Nucleus accumbens (tissue), 56 donors: ENCODE measurements around the gene TBK1.

Experiments
- DNase-seq, 56 donors: peaks; one replicate each; lab custom pipeline; 2025; lab: John Stamatoyannopoulos, UW

TBK1 gene

DNA sequence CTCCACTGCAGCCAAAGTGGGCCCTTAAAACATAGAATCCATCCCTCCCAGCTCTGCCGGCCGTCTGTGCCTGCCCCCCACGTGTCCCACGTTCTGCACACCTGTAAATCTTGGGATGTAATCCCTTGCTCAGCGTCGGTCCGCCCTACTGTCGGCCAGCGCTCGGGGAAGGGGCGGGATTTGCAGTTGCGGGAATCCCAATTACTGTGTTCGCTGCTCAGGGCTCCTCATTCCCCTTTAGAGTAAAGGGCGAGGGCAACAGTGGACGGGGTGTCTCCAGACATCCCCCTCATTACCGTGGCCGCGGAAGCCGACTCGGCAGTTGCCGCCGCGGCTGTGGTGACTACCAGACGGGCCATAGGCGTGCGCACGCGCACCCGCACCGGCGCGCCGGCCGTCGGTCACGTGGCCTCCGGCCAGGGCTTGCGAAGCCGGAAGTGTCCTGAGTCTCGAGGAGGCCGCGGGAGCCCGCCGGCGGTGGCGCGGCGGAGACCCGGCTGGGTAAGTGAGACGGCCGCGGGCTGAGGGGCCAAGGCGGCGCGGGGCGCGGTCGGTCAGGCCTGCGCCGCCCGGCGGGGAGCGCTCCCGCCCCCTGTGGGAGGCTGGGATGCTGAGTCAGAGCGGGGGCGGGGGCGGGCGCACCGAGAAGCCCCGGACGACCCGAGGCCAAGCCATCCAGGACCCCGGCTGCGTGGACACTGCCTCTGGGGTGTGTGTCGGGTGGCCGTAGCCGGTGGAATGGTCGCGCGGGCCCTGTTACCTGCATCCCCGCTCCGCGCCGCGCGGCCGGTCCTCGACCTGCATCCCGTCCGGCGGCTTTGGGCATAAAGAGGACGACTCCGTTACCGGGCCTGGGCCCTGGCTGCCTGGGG lies at the start of gene TBK1:
Gene TBK1, plus strand, starts transcription at position 434 of the 872 bp plus-strand sequence. CDS start 3,751 bp downstream, outside the sequence.
- peak; percentile 8 to 93 (median 82) for DNase-seq

DNA sequence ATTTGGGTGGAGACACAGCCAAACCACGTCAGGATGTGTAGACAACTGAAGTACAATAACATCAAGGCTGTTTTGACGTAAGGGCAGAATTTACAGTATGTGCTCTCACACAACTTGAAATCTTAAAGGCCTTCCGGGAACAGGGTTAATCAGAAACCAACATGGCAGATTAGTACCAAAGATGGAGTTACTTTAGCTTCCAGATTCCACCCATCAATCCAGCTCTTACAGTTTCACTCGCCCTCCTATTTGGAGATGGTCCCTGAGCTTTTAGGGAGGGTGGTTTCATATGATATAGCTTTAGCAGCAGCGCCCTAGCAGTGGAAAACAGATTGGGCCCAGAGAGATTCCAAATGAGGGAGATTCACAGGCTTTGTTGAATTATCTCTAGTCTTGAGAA lies 49.7 kb upstream of the TBK1 start:
- DNase-seq, result no peak

DNA sequence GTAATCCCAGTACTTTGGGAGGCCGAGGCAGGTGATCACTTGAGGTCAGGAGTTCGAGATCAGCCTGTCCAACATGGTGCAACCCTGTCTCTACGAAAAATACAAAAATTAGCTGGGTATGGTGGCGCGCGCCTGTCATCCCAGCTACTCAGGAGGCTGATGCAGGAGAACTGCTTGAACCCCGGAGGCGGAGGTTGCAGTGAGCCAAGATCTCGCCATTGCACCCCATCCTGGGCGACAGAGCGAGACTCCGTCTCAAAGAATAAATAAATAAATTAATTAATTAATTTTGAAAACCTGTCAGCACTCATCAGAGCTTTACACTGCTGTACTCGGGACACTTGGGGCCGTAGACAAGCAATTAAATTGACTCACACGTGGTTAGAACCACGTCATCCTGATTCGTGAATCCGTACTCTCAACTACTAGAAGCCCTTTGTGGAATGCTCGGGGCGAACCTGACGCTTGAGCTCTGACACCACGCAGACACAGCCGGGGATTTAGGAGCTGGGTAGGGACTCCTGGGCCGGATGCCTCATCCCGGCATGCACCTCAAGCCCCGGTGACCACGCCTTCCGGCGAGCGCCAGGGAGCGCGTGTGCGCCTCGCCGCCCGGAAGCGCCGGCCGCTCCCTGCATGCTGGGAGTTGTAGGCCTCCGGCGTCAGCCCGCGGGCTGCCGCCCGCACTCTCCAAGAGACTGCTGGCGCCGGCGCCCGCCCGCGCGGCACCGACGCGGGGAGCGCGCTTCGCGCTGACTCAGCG lies 48.0 kb upstream of the TBK1 start, which contains the start of gene XPOT:
Gene XPOT, plus strand, starts transcription at position 686 of the 763 bp plus-strand sequence. CDS start 5,644 bp downstream, outside the sequence.
- DNase-seq, result peak; percentile 49 to 95 (median 88)

DNA sequence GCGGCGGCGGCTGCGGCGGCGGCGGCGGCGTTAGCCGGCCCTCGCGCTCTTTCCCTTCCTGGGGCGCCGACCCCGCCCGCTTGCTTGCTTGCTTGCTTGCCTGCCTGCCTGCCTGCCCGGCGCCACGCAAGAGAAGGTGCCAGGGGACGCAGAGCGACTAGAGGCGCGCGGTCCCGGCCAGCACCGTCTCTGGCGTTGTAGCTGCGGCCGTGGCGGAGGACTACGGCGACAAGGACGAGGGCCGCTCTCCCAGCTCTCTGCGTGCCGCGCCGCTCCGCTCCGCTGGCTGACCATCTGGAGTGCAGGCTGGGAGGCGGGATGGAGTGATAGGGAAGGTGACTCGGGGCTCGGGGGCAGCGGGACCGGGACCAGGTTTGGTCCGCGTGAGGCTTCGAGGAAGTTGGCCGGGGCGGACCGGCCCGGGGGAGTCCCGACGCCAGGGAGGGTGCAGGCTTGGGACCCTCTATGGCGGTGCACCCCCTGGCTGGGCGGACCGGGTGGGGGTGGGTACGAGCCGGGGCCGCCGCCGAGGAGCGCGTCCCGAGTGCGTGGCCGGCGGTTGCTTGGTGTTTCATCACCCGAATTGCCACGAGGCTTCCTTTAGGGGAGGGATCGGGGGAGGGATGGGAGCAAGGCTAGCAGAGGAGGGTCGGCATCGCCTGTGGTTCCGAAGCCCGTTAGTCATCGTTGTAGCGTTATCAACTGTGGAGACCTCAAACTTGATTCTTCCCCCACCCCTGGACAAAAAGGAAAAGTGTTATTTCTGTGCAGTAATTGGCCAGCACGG lies 47.3 kb upstream of the TBK1 start:
- DNase-seq, result peak in 34 of 56 donors; percentile 11 to 86 (median 58)

DNA sequence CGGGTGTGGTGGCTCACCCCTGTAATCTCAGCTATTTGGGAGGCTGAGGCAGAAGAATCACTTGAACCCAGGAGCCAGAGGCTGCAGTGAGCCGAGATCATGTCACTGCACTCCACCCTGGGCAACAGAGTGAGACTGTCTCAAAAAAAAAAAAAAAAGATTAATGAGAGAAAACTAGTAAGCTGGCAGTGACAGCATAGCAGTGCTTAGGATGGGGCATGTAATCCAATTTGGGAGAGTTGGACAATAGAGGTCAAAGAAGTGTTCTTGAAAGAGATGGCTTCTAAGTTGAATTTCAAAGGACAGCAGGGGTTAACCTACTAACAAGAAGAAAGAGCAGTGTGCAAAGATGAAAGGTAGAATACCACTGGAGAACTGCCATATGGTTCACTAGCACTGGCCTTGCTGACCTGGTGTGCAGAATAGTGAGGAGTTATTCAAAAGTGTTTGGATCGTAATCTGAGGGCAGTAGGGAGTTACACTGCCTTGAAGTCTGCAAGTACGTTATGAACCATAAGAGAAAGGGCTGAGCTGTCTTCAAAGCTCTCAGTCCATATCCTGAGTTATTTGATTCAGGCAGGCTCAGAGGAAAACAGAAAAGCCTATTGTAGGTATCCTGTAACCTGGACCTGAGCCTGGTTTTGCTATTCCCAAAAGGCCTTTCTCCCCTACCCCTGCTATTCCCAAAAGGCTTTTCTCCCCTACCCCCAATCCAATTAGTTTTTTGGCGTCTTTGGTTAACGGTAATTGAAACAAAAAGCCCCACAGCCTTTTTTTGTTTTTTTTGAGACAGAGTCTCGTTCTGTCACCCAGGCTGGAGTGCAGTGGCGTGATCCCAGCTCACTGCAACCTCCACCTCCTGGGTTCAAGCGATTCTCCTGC lies 44.3 kb upstream of the TBK1 start:
- no peak for DNase-seq

DNA sequence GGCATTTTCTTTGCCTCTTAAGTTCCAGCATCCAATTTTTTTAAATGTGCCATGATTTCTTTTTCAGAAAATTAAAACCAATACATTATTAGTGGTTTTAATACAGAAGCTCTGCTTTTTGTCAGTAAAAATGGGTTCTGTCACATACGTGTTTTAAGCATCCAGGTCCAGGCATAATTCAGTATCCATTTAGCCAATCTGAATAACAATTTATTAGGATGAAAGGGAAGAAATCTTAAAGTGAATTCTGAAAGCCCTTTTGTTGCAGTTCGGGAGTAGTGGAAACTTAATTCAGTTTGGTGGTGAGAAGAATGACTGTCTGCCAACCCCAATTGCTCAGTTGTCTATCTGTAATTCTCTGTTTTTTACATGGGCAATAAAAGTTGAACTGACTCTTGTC lies 40.5 kb upstream of the TBK1 start:
- no peak for DNase-seq

DNA sequence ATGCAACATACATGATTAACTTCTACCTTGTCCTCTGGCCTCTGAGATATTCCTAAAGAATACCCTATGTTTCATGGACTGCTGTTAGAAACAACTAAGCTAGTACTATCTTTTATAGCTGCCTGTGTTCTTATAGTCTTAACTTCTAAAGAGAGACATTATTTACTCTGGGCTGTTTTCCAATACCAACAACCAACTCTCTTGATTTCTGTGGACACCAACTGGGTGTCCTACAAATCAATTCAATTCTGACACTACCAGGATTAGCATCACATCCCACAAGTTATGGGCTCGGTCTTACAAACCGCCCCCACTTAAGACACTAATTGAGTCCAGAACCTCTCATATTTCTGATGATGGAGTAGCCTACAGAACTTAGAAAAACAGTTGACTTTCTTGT lies 39.5 kb upstream of the TBK1 start:
- no peak for DNase-seq

DNA sequence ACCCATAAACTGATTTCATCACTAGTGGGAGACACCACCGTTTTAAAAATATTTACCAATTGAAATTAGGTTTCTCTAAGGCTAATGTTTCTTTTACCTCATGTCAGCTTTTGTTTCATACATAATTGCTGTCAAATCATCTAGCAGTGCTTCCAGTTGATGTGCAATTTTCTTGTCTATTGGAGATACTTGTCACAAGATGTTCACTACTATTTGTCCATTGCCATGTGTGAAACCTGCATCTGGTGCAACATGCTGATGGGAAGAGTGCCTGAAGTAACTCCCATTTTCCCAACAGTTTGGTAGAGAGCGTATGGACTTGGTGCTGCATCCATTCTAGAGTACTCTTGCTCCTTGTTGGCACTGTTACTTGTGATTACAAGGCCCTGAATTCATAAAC lies 38.0 kb upstream of the TBK1 start:
- DNase-seq, result no peak

DNA sequence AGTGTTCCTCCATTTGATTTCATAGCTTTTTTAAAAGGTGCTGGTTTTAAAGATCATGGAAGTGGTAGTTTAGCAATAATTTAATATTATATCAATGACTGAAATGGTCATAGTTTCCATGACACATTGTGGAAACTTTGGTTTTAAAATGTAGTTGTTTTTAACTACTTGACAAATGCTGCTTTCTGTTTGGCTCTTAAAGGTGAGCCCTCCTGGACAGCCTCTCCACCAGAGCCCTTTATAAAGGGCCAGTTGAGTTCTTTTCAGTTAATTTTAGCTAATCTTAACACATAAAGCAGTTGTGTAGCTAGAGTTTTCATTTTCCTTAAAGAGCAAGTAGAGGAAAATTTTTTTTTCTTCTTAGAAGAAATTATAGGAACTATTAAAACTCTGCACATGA lies 33.7 kb upstream of the TBK1 start:
- DNase-seq, result no peak

DNA sequence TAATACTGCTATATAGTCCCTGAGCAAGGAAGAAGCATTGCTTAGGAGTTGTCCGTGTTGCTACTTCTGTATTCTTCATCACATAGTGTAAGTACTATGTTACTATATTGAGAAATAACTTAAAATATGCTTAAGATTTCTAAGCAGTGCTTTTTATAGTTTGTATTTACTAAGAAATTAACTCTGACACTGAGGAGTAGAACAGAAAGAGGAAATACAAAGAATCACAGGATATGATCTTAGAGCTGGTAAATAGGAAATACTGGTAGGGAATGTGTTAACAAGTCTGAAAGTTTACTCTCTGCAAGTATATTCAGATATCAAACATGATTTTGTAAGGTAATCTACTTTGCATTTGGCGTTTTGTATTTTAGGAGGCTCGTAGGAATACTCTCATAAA lies 32.2 kb upstream of the TBK1 start:
- DNase-seq, result no peak

DNA sequence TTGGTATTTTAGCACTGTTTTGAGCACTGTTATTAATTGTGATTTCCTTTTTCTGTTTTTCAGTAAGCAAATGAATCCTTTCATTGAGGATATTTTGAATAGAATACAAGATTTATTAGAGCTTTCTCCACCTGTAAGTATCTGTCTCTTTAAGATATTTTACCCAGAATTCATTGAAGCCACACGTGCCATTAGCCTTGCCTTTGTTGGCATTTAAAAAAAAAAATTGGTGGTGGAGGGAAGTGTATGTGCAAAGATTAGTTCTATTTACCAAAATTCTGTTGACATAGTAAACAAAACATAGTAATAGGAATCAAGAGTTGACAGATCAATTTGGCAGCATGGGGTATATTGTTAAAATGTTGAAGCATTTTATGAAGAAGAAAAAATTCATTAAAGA lies 23.9 kb upstream of the TBK1 start:
- DNase-seq, result no peak

DNA sequence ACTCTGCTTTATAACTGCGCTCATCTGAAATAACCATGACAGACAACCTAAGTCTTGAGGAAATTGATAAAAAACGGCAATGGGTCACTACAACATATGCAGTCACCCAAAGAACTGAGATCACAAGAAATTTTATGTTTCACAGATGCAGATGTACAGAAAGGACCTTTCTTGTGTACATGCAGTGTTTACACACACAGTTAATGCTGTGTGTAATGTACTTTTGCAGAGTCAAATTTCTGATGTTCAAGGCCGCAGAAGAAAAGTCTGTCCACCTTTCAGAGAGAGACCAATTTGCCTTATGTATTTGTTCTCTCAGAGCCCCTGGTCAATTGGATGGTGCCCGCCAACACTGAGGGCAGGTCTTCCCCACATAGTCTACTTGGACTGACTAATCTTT lies 23.0 kb upstream of the TBK1 start:
- DNase-seq, result no peak

DNA sequence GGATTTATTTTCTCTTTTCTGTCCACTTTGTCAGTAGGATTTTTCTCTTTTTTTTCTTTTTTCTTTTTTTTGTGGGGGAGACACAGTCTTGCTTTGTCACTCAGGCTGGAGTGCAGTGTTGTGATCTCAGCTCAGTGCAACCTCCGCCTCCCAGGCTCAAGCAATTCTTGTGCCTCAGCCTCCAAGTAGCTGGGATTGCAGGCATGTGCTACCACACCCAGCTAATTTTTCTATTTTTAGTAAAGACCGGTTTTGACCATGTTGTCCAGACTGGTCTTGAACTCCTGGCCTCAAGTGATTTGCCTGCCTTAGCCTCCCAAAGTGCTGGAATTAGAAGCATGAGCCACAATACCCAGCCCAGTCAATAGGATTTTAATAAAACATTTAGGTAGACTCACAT lies 21.0 kb upstream of the TBK1 start:
- peak in 1 of 56 donors; percentile 2 for DNase-seq

DNA sequence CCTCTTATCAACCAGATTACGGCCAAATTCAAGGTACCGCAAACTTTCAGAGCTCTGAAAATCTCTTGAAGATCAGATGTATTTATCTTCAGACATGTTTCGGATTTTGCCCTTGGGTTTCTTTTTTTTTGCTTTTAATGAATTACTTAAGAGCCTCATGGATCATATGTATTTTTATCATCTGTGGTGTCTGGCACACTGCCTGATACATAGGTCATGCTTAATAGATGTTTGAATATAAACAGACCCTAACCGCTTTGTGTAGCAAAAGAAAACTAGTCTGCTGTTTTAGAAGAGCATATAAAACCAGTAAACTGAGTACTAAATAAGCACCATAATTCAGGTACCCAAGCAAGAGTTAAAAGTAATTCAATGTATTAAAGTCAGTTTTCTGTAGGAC lies 20.1 kb upstream of the TBK1 start:
- DNase-seq, result no peak

DNA sequence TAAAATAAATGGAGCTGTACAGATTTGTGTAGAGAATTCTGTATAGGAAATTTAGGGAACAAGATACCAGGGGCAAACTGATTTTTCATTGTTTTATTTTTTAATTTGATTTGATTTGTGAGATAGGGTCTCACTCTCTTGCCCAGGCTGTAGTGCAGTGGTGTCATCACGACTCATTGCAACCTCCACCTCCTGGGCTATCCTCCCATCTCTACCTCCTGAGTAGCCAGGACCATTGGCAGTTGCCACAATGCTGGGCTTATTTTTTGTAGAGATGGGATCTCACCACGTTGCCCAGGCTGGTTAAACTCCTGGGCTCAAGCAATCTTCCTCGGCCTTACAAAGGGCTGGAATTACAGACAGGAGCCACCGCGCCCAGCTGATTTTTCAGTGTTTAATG lies 18.0 kb upstream of the TBK1 start:
- DNase-seq, result no peak

DNA sequence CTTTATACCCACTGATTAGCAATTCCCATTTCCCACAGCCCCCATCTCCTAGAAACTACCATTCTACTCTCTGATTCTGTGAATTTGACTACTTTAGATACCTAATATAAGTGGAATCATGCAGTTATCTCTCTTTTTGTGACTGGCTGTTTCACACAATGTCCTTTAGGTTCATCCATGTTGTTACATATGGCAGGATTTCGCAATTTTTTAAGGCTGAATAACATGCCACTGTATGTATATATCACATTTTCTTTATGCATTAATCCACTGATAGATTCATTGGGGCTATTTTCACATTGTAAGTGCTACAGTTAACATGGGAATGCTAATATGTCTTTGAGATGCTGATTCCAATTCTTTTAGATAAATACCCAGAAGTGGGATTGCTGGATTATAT lies 11.8 kb upstream of the TBK1 start:
- DNase-seq, result no peak

DNA sequence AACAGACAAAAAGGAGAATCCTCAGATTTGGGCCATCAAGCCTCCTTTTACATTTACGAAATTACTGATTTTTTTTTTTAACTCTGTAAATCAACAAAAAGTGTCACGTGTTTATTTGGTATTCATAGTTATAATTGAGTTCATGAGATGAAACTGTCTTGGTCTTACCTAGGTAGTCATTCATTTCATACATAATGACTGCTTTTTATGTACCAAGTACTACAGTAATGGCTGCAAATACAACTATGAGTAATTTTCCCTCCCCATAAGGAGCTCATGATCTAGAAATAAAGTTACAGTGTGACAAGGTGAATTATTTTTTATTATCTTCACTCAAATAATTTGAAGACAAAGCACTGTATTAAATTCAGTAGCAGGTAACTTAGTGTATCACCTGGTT lies 6.4 kb upstream of the TBK1 start:
- DNase-seq, result no peak

DNA sequence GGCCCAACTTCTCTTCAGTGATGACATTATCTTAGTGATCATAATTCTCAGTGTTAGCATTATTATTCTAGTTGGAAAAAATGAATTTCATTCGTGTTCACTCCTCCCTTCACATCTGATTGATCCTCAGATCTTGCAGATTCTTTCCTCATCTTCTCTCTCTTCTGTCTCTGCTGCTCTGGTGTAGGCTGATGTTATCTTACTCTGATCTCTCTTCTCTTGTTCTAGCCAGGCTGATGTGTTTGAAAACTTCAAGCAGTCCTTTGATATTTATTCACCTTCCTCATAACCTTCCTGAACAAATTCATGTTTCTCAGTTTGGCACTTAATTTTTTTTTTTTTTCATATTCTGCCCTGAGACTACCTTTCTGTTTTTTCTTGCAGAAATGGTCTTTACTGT lies 5.6 kb upstream of the TBK1 start:
- no peak for DNase-seq

DNA sequence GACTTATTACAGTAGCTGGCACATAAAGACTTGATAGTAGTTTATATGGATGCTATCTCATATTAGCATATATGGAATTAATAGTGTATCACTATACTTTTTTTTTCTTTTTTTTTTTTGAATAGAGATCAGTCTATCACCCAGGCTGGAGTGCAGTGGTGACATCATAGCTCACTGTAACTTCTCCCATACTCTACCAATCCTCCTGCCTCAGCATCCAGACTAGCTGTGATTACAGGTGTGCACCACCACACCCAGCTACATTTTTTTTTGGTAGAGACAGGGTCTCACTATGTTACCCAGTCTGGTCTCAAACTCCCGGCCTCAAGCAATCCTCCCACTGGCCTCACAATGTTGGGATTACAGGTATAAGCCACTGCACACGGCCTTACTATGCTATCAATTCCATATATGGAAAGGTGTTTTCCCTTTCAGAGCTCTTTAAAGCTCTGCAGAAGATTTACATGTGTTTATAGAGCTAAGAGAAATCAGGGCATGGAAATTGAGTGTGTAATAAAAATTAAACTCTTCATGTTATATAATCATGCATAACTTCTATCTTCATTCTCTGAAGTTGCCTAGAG lies 1.8 kb upstream of the TBK1 start:
- no peak for DNase-seq
